Trophoblast cell (in vitro differentiated cells and primary cell): ENCODE results near the gene AZIN2.

ENCODE experiments used
- DNase-seq, 2 donors: peaks; one replicate each; pipeline ENCODE4 v3.0.0-alpha.2; 2016
- H2AFZ ChIP-seq: 2 replicates; pipeline ENCODE4 v1.6.1; 2013; ENCODE audit warnings: low read length, moderate library complexity, mild to moderate bottlenecking; ENCODE audit not compliant: insufficient read depth, poor library complexity
- H2AK5ac ChIP-seq: 2 replicates; pipeline ENCODE4 v1.6.1; 2013; ENCODE audit warnings: mild to moderate bottlenecking, low read length
- H2BK120ac ChIP-seq: 2 replicates; pipeline ENCODE4 v1.6.1; 2013; ENCODE audit warnings: low read length, mild to moderate bottlenecking, moderate library complexity; ENCODE audit not compliant: insufficient read depth, poor library complexity
- H2BK12ac ChIP-seq: 2 replicates; pipeline ENCODE4 v1.6.1; 2013; ENCODE audit warnings: mild to moderate bottlenecking, low read length, moderate library complexity
- H2BK5ac ChIP-seq: 2 replicates; pipeline ENCODE4 v1.6.1; 2013; ENCODE audit warnings: low read length, low read depth, moderate library complexity, mild to moderate bottlenecking; ENCODE audit not compliant: poor library complexity
- H3K14ac ChIP-seq: 2 replicates; pipeline ENCODE4 v1.6.1; 2013; ENCODE audit warnings: mild to moderate bottlenecking, low read length
- H3K18ac ChIP-seq: 2 replicates; pipeline ENCODE4 v1.6.1; 2013; ENCODE audit warnings: mild to moderate bottlenecking, low read length
- H3K23ac ChIP-seq: 2 replicates; pipeline ENCODE4 v1.6.1; 2013; ENCODE audit warnings: low read length
- H3K27ac ChIP-seq: 2 replicates; pipeline ENCODE4 v1.5.1; 2013; ENCODE audit warnings: low read depth, mild to moderate bottlenecking, inconsistent platforms, low read length, moderate library complexity
- H3K27me3 ChIP-seq: 2 replicates; pipeline ENCODE4 v1.6.1; 2013; ENCODE audit warnings: inconsistent platforms, mild to moderate bottlenecking, low read length, moderate library complexity; ENCODE audit not compliant: insufficient read depth
- H3K36me3 ChIP-seq, 2 experiments: 1 replicate in 1 of 2; 2 replicates in 1 of 2; pipeline ENCODE4 v1.6.1; 2013; ENCODE audit warnings: low read length in 2 of 2, mild to moderate bottlenecking in 2 of 2, moderate library complexity in 1 of 2; ENCODE audit not compliant: insufficient read depth in 2 of 2, control insufficient read depth in 1 of 2
- H3K4ac ChIP-seq: 2 replicates; pipeline ENCODE4 v1.6.1; 2013; ENCODE audit warnings: low read depth, mild to moderate bottlenecking, low read length, moderate library complexity
- H3K4me1 ChIP-seq, 2 experiments: 1 replicate in 1 of 2; 2 replicates in 1 of 2; pipeline ENCODE4 v1.6.1; 2013; ENCODE audit warnings: low read length in 2 of 2, mild to moderate bottlenecking in 2 of 2, moderate library complexity in 1 of 2; ENCODE audit not compliant: insufficient read depth in 2 of 2, control insufficient read depth in 1 of 2
- H3K4me2 ChIP-seq: 2 replicates; pipeline ENCODE4 v1.6.1; 2013; ENCODE audit warnings: inconsistent platforms, mild to moderate bottlenecking, low read length, moderate library complexity
- H3K4me3 ChIP-seq: 2 replicates; pipeline ENCODE4 v1.5.1; 2013; ENCODE audit warnings: mild to moderate bottlenecking, low read depth, low read length, inconsistent platforms
- H3K79me1 ChIP-seq: one replicate; pipeline ENCODE4 v1.6.1; 2013; ENCODE audit warnings: low read length
- H3K79me2 ChIP-seq: 2 replicates; pipeline ENCODE4 v1.6.1; 2013; ENCODE audit warnings: low read length, mild to moderate bottlenecking; ENCODE audit not compliant: control insufficient read depth, insufficient read depth, poor library complexity
- H3K9ac ChIP-seq: 2 replicates; pipeline ENCODE4 v1.6.1; 2013; ENCODE audit warnings: mild to moderate bottlenecking, low read length
- H3K9me3 ChIP-seq: 2 replicates; pipeline ENCODE4 v1.6.1; 2013; ENCODE audit warnings: low read depth, mild to moderate bottlenecking, control low read depth, inconsistent platforms, low read length; ENCODE audit not compliant: insufficient read depth
- H4K12ac ChIP-seq: 2 replicates; pipeline ENCODE4 v1.6.1; 2013; ENCODE audit warnings: low read depth, mild to moderate bottlenecking, low read length, moderate library complexity
- H4K8ac ChIP-seq: 2 replicates; pipeline ENCODE4 v1.6.1; 2013; ENCODE audit warnings: low read depth, mild to moderate bottlenecking, low read length, moderate library complexity
- H4K91ac ChIP-seq: one replicate; pipeline ENCODE4 v1.6.1; 2013; ENCODE audit warnings: low read depth, mild to moderate bottlenecking, low read length, moderate library complexity
- WGBS: extraction: QIAGEN DNeasy Blood & Tissue Kit; methylation state at CpG from one replicate; pipeline ENCODE4 v1.1.7; 2013; ENCODE audit warnings: missing lambda C conversion rate; ENCODE audit not compliant: insufficient read length, insufficient coverage; ENCODE audit errors: extremely low coverage; 5-methylcytosine and 5-hydroxymethylcytosine counted together

AZIN2 gene

GRCh38 chr1:33047290-33047689 lies 33.7 kb upstream of the AZIN2 start:
- Histone ChIP-seq H3K4me1 (peaks cover 2 to 5% of the 10 kb centered on the region in 2 experiments), H3K9ac (no peak overlapping the region), H3K79me2 (no peaks in the 10 kb centered on the region), H4K91ac (no peak overlapping the region), H3K18ac (no peak overlapping the region), H2AFZ (no peak overlapping the region), H3K4me2 (no peak overlapping the region), H4K8ac (no peak overlapping the region), H3K36me3 (no peaks in the 10 kb centered on the region), H3K27me3 (no peaks in the 10 kb centered on the region), H3K23ac (no peak overlapping the region), H2BK5ac (no peak overlapping the region), H4K12ac (no peak overlapping the region), H2AK5ac (no peak overlapping the region), H3K9me3 (no peaks in the 10 kb centered on the region), H3K14ac (no peak overlapping the region), H2BK12ac (no peak overlapping the region), H3K27ac (no peak overlapping the region), H3K4ac (no peak overlapping the region), H2BK120ac (no peak overlapping the region), H3K4me3 (no peak overlapping the region), H3K79me1 (no peaks in the 10 kb centered on the region)
- no CpG with 5 or more reads among the region's 2 CpGs for WGBS
- no peak for DNase-seq

- Histone ChIP-seq H3K79me1 (no peaks in the 10 kb centered on the region), H2AK5ac (no peak overlapping the region), H4K12ac (no peak overlapping the region), H3K36me3 (no peaks in the 10 kb centered on the region), H4K8ac (no peak overlapping the region), H3K4me1 (peaks cover 2 to 5% of the 10 kb centered on the region in 2 experiments), H3K79me2 (no peaks in the 10 kb centered on the region), H3K9ac (no peak overlapping the region), H3K27ac (peak overlapping the region; percentile 29), H2BK5ac (no peak overlapping the region), H2BK12ac (no peak overlapping the region), H3K23ac (no peak overlapping the region), H3K9me3 (no peaks in the 10 kb centered on the region), H3K14ac (no peak overlapping the region), H3K4me3 (no peak overlapping the region), H4K91ac (no peak overlapping the region), H3K4ac (no peak overlapping the region), H3K18ac (no peak overlapping the region), H2AFZ (no peak overlapping the region), H2BK120ac (no peak overlapping the region), H3K4me2 (no peak overlapping the region), H3K27me3 (no peaks in the 10 kb centered on the region)
- WGBS, result no CpG with 5 or more reads among the region's 2 CpGs
- DNase-seq, result peak; percentile 50 to 72
Measured at GRCh38 chr1:33047839-33048305, 33.1 kb upstream of the AZIN2 start.

- Histone ChIP-seq H3K27ac (no peak overlapping the region), H2BK120ac (no peak overlapping the region), H3K14ac (no peak overlapping the region), H3K4me2 (no peak overlapping the region), H4K91ac (no peak overlapping the region), H3K36me3 (no peaks in the 10 kb centered on the region), H4K8ac (no peak overlapping the region), H3K18ac (no peak overlapping the region), H3K79me1 (no peaks in the 10 kb centered on the region), H3K9ac (no peak overlapping the region), H3K4ac (no peak overlapping the region), H3K9me3 (no peaks in the 10 kb centered on the region), H3K4me3 (no peak overlapping the region), H4K12ac (no peak overlapping the region), H3K23ac (no peak overlapping the region), H3K27me3 (no peaks in the 10 kb centered on the region), H2AFZ (no peak overlapping the region), H2BK12ac (no peak overlapping the region), H2AK5ac (no peak overlapping the region), H2BK5ac (no peak overlapping the region), H3K4me1 (peaks cover 2 to 5% of the 10 kb centered on the region in 2 experiments), H3K79me2 (no peaks in the 10 kb centered on the region)
- no CpG with 5 or more reads among the region's 3 CpGs for WGBS
- DNase-seq, result no peak
Measured at GRCh38 chr1:33048426-33048825, 32.5 kb upstream of the AZIN2 start.

GRCh38 chr1:33049371-33049770 lies 31.6 kb upstream of the AZIN2 start:
- Histone ChIP-seq H3K36me3 (no peaks in the 10 kb centered on the region), H2BK120ac (no peak overlapping the region), H3K14ac (no peak overlapping the region), H3K79me2 (no peaks in the 10 kb centered on the region), H2BK12ac (no peak overlapping the region), H3K4me1 (peaks cover 2 to 5% of the 10 kb centered on the region in 2 experiments), H3K27me3 (no peaks in the 10 kb centered on the region), H4K8ac (no peak overlapping the region), H3K18ac (no peak overlapping the region), H3K4me2 (no peak overlapping the region), H3K79me1 (no peaks in the 10 kb centered on the region), H3K27ac (no peak overlapping the region), H2BK5ac (no peak overlapping the region), H3K9me3 (no peaks in the 10 kb centered on the region), H3K9ac (no peak overlapping the region), H2AFZ (no peak overlapping the region), H3K23ac (no peak overlapping the region), H3K4ac (no peak overlapping the region), H4K91ac (no peak overlapping the region), H2AK5ac (no peak overlapping the region), H3K4me3 (no peak overlapping the region), H4K12ac (no peak overlapping the region)
- no CpG with 5 or more reads among the region's 7 CpGs for WGBS
- DNase-seq, result no peak
